DMS114 treated with DMSO at 0.1 percent for 48 hours (cell line): ENCODE results near the gene FHOD3.
"Not testable (repeated sequence)": the region's sequence is repeated elsewhere in the genome, so short reads cannot be mapped to it uniquely, and the experiment has no call there.

Source experiments
- DNase-seq: peaks from one replicate; lab custom pipeline; 2025; ENCODE audit not compliant: unreplicated experiment; lab: John Stamatoyannopoulos, UW

Gene FHOD3

GRCh38 chr18:36688020-36688965 lies 390.8 kb downstream of the FHOD3 start:
- DNase-seq: peak; percentile 37

GRCh38 chr18:36692371-36692770 lies 394.9 kb downstream of the FHOD3 start:
- DNase-seq: no peak

GRCh38 chr18:36692921-36693332 lies 395.4 kb downstream of the FHOD3 start:
- DNase-seq: no peak

- no peak for DNase-seq
These were observed 396.6 kb downstream of the FHOD3 start for GRCh38 chr18:36693931-36694620.

GRCh38 chr18:36695806-36696205 lies 398.3 kb downstream of the FHOD3 start:
- no peak for DNase-seq

GRCh38 chr18:36697905-36698304 lies 400.4 kb downstream of the FHOD3 start:
- DNase-seq: no peak

GRCh38 chr18:36700955-36701354 lies 403.4 kb downstream of the FHOD3 start:
- DNase-seq: no peak

GRCh38 chr18:36702401-36703013 lies 405.0 kb downstream of the FHOD3 start:
- DNase-seq: no peak

- no peak for DNase-seq
These were observed 406.6 kb downstream of the FHOD3 start for GRCh38 chr18:36704156-36704555.

- no peak for DNase-seq
These were observed 408.8 kb downstream of the FHOD3 start for GRCh38 chr18:36706134-36706881.

- no peak for DNase-seq
These were observed 410.9 kb downstream of the FHOD3 start for GRCh38 chr18:36708366-36708765.

- no peak for DNase-seq
These were observed 411.8 kb downstream of the FHOD3 start for GRCh38 chr18:36709315-36709714.

- DNase-seq: no peak
These were observed 413.7 kb downstream of the FHOD3 start for GRCh38 chr18:36711014-36711725.

GRCh38 chr18:36711813-36712444 lies 414.4 kb downstream of the FHOD3 start:
- no peak for DNase-seq

GRCh38 chr18:36714476-36714875 lies 417.0 kb downstream of the FHOD3 start:
- no peak for DNase-seq

GRCh38 chr18:36717422-36718110 lies 420.1 kb downstream of the FHOD3 start:
- no peak for DNase-seq

GRCh38 chr18:36718705-36719328 lies 421.3 kb downstream of the FHOD3 start:
- DNase-seq: no peak

GRCh38 chr18:36719630-36720029 lies 422.1 kb downstream of the FHOD3 start:
- no peak for DNase-seq

- not testable (repeated sequence) for DNase-seq
These were observed 423.8 kb downstream of the FHOD3 start for GRCh38 chr18:36721351-36721750.
